Activated naive CD8-positive, alpha-beta T cell treated with anti-CD3 and anti-CD28 coated beads, Interleukin-2, amount 50 U/mL, for 16 hours (primary cell): ENCODE results near the gene ATAD1.
"Not testable (repeated sequence)": the region's sequence is repeated elsewhere in the genome, so short reads cannot be mapped to it uniquely, and the experiment has no call there.

Experiments used
- DNase-seq: peaks from one replicate; pipeline ENCODE4 v3.0.0-alpha.2; 2020; ENCODE audit warnings: low read depth, low spot score

The ATAD1 gene

GRCh38 chr10:87803831-87804230, 14.2 kb downstream of the ATAD1 start:
- no peak for DNase-seq

- DNase-seq: no peak
These were observed 14.7 kb downstream of the ATAD1 start for GRCh38 chr10:87803328-87803727.

- not testable (repeated sequence) for DNase-seq
These were observed 16.1 kb downstream of the ATAD1 start for GRCh38 chr10:87801813-87802435.

- DNase-seq: no peak
These were observed 18.2 kb downstream of the ATAD1 start for GRCh38 chr10:87799860-87800259.

GRCh38 chr10:87798082-87798481, 19.9 kb downstream of the ATAD1 start:
- no peak for DNase-seq

GRCh38 chr10:87794285-87794684, 23.7 kb downstream of the ATAD1 start:
- DNase-seq: no peak

- no peak for DNase-seq
These were observed 27.8 kb downstream of the ATAD1 start for GRCh38 chr10:87790185-87790584.

GRCh38 chr10:87786421-87786820, 31.6 kb downstream of the ATAD1 start:
- DNase-seq: no peak

- no peak for DNase-seq
These were observed 35.3 kb downstream of the ATAD1 start for GRCh38 chr10:87782721-87783120.

- no peak for DNase-seq
These were observed 36.5 kb downstream of the ATAD1 start for GRCh38 chr10:87781545-87781944.

- DNase-seq: no peak
These were observed 41.7 kb downstream of the ATAD1 start for GRCh38 chr10:87776328-87776727.

GRCh38 chr10:87775766-87776165, 42.3 kb downstream of the ATAD1 start:
- DNase-seq: no peak

- DNase-seq: no peak
These were observed 46.0 kb downstream of the ATAD1 start for GRCh38 chr10:87771871-87772500.

- DNase-seq: no peak
These were observed 50.8 kb downstream of the ATAD1 start for GRCh38 chr10:87767253-87767652.

- DNase-seq: no peak
These were observed 52.2 kb downstream of the ATAD1 start for GRCh38 chr10:87765666-87766376.

GRCh38 chr10:87764072-87764934, 53.7 kb downstream of the ATAD1 start:
- DNase-seq: no peak

GRCh38 chr10:87763086-87763861, 54.8 kb downstream of the ATAD1 start:
- DNase-seq: no peak

- no peak for DNase-seq
These were observed 56.1 kb downstream of the ATAD1 start for GRCh38 chr10:87761892-87762291.

- no peak for DNase-seq
These were observed 56.9 kb downstream of the ATAD1 start for GRCh38 chr10:87761153-87761552.

GRCh38 chr10:87760195-87760905, 57.7 kb downstream of the ATAD1 start:
- DNase-seq: no peak

- DNase-seq: no peak
These were observed 58.5 kb downstream of the ATAD1 start for GRCh38 chr10:87759551-87759950.
